GM12878 (cell line): ENCODE data around the gene CCT6A. TPM values are rescaled to one million over a fixed set of nuclear protein-coding genes. Genes with fewer than 3 reads are reported as not detected.

ENCODE experiments used
- BRCA1 ChIP-seq: IDR thresholded peaks from 2 replicates; pipeline ENCODE4 v1.6.1; 2011; ENCODE audit warnings: low read depth, low read length, improper control_type of control experiment
- EZH2 ChIP-seq: IDR thresholded peaks from 2 replicates; pipeline ENCODE4 v1.6.1; 2012; ENCODE audit warnings: low read depth, mild to moderate bottlenecking, control low read depth, inconsistent platforms, low read length, borderline replicate concordance; ENCODE audit not compliant: control insufficient read depth
- GABPA ChIP-seq: IDR thresholded peaks from 2 replicates; pipeline ENCODE4 v1.6.1; 2014; ENCODE audit warnings: antibody characterized with exemption, low read depth, mild to moderate bottlenecking, inconsistent platforms
- HDAC2 ChIP-seq: fragments of 200-600 bp; sonication (generic); IDR thresholded peaks from 2 replicates; pipeline ENCODE4 v1.6.1; 2017
- HDGF ChIP-seq: fragments of 450-650 bp; IDR thresholded peaks from 2 replicates; pipeline ENCODE4 v1.6.1; 2016; ENCODE audit warnings: antibody characterized with exemption
- KDM1A ChIP-seq: fragments of 200-600 bp; sonication (generic); IDR thresholded peaks from 2 replicates; pipeline ENCODE4 v1.6.1; 2016; ENCODE audit warnings: borderline replicate concordance
- MTA3 ChIP-seq: IDR thresholded peaks from 2 replicates; pipeline ENCODE4 v1.6.1; 2012; ENCODE audit warnings: low read length, inconsistent platforms, borderline replicate concordance
- MYC ChIP-seq: IDR thresholded peaks from 2 replicates; pipeline ENCODE4 v1.6.1; 2011; ENCODE audit warnings: mild to moderate bottlenecking, low read length, moderate library complexity, inconsistent platforms; ENCODE audit not compliant: insufficient read depth, insufficient replicate concordance, insufficient read length, severe bottlenecking
- NBN ChIP-seq: fragments of 450-650 bp; IDR thresholded peaks from 2 replicates; pipeline ENCODE4 v1.6.1; 2016
- NFXL1 ChIP-seq: fragments of 450-650 bp; IDR thresholded peaks from 2 replicates; pipeline ENCODE4 v1.6.1; 2017; ENCODE audit warnings: antibody characterized with exemption, mild to moderate bottlenecking, borderline replicate concordance
- NR2C1 ChIP-seq: fragments of 450-650 bp; IDR thresholded peaks from 2 replicates; pipeline ENCODE4 v1.6.1; 2017; ENCODE audit warnings: antibody characterized with exemption, mild to moderate bottlenecking, moderate library complexity
- PAX5 ChIP-seq: IDR thresholded peaks from 2 replicates; pipeline ENCODE4 v1.6.1; 2011; ENCODE audit warnings: low read depth, low read length, borderline replicate concordance
- PAX8 ChIP-seq: fragments of 450-650 bp; IDR thresholded peaks from 2 replicates; pipeline ENCODE4 v1.6.1; 2017; ENCODE audit warnings: mild to moderate bottlenecking, moderate library complexity
- POLR2AphosphoS2 ChIP-seq: IDR thresholded peaks from 2 replicates; pipeline ENCODE4 v1.6.1; 2011; ENCODE audit warnings: low read depth, mild to moderate bottlenecking, low read length, improper control_type of control experiment, moderate library complexity
- POLR2AphosphoS5 ChIP-seq: IDR thresholded peaks from 2 replicates; pipeline ENCODE4 v1.6.1; 2011; ENCODE audit warnings: mild to moderate bottlenecking, low read length, inconsistent platforms
- RAD21 ChIP-seq: IDR thresholded peaks from 2 replicates; pipeline ENCODE4 v1.6.1; 2011; ENCODE audit warnings: mild to moderate bottlenecking, low read depth, low read length, moderate library complexity; ENCODE audit not compliant: insufficient read depth
- SIN3A ChIP-seq: IDR thresholded peaks from 2 replicates; pipeline ENCODE4 v1.6.1; 2012; ENCODE audit warnings: low read depth, low read length, improper control_type of control experiment
- TBL1XR1 ChIP-seq: IDR thresholded peaks from 2 replicates; pipeline ENCODE4 v1.6.1; 2012; ENCODE audit warnings: low read depth, low read length, improper control_type of control experiment
- USF1 ChIP-seq: IDR thresholded peaks from 2 replicates; pipeline ENCODE4 v1.6.1; 2011; ENCODE audit warnings: borderline replicate concordance, low read depth, mild to moderate bottlenecking, moderate library complexity, mixed read lengths, low read length; ENCODE audit not compliant: insufficient read depth; ENCODE audit errors: extremely low read length
- YY1 ChIP-seq: IDR thresholded peaks from 2 replicates; pipeline ENCODE4 v1.6.1; 2011; ENCODE audit warnings: low read depth, mild to moderate bottlenecking, low read length
- polyA plus RNA-seq, 11 experiments: library from polyadenylated mRNA; depleted of rRNA in 4 of 11; unstranded in 6 of 11; stranded (reverse) in 5 of 11; fragments of >200 nt; fragmentation: Nextera tagmentation in 4 of 11; fragmentation: Illumina TruSeq in 1 of 11; extraction: Ambion mirVana in 4 of 11; extraction: Trizol in 1 of 11; gene quantifications; 1 replicate in 1 of 11; 2 replicates in 10 of 11; pipeline versions ENCODE4 v1.2.1 to v1.2.3, GENCODE V29; 2011 to 2016; ENCODE audit warnings: inconsistent platforms in 2 of 11, missing spikeins in 2 of 11, low read depth in 1 of 11
- total RNA-seq, 4 experiments: library from RNA; depleted of rRNA in 3 of 4; stranded (reverse); fragments of >200 nt in 3 of 4; fragmentation: Illumina TruSeq in 1 of 4; extraction: Trizol in 1 of 4; gene quantifications; 2 replicates each; pipeline versions ENCODE4 v1.2.1 to v1.2.3, GENCODE V29; 2013 to 2021
- TF ChIP-seq, protein P1 (sequence below): fragments of 450-650 bp; formaldehyde crosslinking; IDR thresholded peaks from 2 replicates; pipeline ENCODE4 v1.4.0; 2022; ENCODE audit warnings: mild to moderate bottlenecking, moderate library complexity
- TF ChIP-seq, protein P2 (sequence below): fragments of 450-650 bp; IDR thresholded peaks from 2 replicates; pipeline ENCODE4 v1.6.1; 2016; ENCODE audit warnings: mild to moderate bottlenecking
- TF ChIP-seq, protein P3 (sequence below), 3 experiments: IDR thresholded peaks in 2 of 3; conservative IDR thresholded peaks in 1 of 3; 2 replicates each; pipeline ENCODE4 v1.5.1; 2011; ENCODE audit warnings: low read depth in 3 of 3, low read length in 3 of 3, mild to moderate bottlenecking in 3 of 3, control low read depth in 2 of 3, moderate library complexity in 2 of 3, inconsistent platforms in 1 of 3, mixed read lengths in 1 of 3; ENCODE audit not compliant: control insufficient read depth in 2 of 3, insufficient read depth in 1 of 3; ENCODE audit errors: extremely low read depth in 1 of 3

CCT6A gene
- total and polyA plus RNA-seq, 10 of the 15 experiments (the other 5 are each of a cell fraction or from before 2014, with no cell fraction given): 191 to 480 (median 296) TPM

GRCh38 chr7:56106108-56107073, 54.8 kb downstream of the CCT6A start, which contains the start of gene CHCHD2 (continued):
- TF ChIP-seq, protein P1, sequence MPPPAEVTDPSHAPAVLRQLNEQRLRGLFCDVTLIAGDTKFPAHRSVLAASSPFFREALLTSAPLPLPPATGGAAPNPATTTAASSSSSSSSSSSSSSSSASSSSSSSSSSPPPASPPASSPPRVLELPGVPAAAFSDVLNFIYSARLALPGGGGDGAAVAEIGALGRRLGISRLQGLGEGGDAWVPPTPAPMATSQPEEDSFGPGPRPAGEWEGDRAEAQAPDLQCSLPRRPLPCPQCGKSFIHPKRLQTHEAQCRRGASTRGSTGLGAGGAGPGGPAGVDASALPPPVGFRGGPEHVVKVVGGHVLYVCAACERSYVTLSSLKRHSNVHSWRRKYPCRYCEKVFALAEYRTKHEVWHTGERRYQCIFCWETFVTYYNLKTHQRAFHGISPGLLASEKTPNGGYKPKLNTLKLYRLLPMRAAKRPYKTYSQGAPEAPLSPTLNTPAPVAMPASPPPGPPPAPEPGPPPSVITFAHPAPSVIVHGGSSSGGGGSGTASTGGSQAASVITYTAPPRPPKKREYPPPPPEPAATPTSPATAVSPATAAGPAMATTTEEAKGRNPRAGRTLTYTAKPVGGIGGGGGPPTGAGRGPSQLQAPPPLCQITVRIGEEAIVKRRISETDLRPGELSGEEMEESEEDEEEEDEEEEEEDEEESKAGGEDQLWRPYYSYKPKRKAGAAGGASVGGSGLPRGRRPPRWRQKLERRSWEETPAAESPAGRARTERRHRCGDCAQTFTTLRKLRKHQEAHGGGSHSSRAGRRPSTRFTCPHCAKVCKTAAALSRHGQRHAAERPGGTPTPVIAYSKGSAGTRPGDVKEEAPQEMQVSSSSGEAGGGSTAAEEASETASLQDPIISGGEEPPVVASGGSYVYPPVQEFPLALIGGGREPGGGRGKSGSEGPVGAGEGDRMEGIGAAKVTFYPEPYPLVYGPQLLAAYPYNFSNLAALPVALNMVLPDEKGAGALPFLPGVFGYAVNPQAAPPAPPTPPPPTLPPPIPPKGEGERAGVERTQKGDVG (CRISPR knock-in tag): no peak
- TF ChIP-seq POLR2AphosphoS2: peak; percentile 86
- TF ChIP-seq MYC: peak; percentile 93
- TF ChIP-seq EZH2: no peak
- no peak for TF ChIP-seq RAD21
- TF ChIP-seq BRCA1: no peak
- peak; percentile 95 for TF ChIP-seq GABPA
- TF ChIP-seq HDAC2: no peak; the same call in 1 of the 2 replicates
- no peak for TF ChIP-seq SIN3A
- peak; percentile 56 for TF ChIP-seq USF1
- TF ChIP-seq HDGF: peak; percentile 86
- TF ChIP-seq YY1: peak; percentile 82
- TF ChIP-seq NFXL1: no peak
- TF ChIP-seq, protein P2, sequence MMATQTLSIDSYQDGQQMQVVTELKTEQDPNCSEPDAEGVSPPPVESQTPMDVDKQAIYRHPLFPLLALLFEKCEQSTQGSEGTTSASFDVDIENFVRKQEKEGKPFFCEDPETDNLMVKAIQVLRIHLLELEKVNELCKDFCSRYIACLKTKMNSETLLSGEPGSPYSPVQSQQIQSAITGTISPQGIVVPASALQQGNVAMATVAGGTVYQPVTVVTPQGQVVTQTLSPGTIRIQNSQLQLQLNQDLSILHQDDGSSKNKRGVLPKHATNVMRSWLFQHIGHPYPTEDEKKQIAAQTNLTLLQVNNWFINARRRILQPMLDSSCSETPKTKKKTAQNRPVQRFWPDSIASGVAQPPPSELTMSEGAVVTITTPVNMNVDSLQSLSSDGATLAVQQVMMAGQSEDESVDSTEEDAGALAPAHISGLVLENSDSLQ: peak; percentile 99
- no peak for TF ChIP-seq KDM1A
- TF ChIP-seq PAX5: peak; percentile 59; the same call in 1 of the 2 replicates
- peak; percentile 79 for TF ChIP-seq NBN
- peak; percentile 89 for TF ChIP-seq POLR2AphosphoS5
- no peak for TF ChIP-seq MTA3
- TF ChIP-seq NR2C1: peak; percentile 90
- TF ChIP-seq PAX8: 0 out of 2 replicates have a peak, but pooled peaks have one; percentile 19
- TF ChIP-seq TBL1XR1: no peak
- TF ChIP-seq, protein P3, sequence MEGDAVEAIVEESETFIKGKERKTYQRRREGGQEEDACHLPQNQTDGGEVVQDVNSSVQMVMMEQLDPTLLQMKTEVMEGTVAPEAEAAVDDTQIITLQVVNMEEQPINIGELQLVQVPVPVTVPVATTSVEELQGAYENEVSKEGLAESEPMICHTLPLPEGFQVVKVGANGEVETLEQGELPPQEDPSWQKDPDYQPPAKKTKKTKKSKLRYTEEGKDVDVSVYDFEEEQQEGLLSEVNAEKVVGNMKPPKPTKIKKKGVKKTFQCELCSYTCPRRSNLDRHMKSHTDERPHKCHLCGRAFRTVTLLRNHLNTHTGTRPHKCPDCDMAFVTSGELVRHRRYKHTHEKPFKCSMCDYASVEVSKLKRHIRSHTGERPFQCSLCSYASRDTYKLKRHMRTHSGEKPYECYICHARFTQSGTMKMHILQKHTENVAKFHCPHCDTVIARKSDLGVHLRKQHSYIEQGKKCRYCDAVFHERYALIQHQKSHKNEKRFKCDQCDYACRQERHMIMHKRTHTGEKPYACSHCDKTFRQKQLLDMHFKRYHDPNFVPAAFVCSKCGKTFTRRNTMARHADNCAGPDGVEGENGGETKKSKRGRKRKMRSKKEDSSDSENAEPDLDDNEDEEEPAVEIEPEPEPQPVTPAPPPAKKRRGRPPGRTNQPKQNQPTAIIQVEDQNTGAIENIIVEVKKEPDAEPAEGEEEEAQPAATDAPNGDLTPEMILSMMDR (IDR thresholded peaks at IDR 0.05 in 2 of 3, conservative IDR thresholded peaks at IDR 0.05 in 1 of 3; ENCODE audit: control insufficient read depth in 2 of 3, extremely low read depth in 1 of 3, insufficient read depth in 1 of 3, low read depth in 3 of 3, low read length in 3 of 3): no peak
